HG03575 (cell line): ENCODE data around the gene CDADC1.

Experiments used
- ATAC-seq: cut with Tn5 transposase; IDR thresholded peaks from one replicate; pipeline ENCODE4 v1.9.1; 2021; ENCODE audit not compliant: unreplicated experiment, insufficient number of reproducible peaks, low FRiP score; ENCODE audit errors: extremely low read depth

CDADC1 gene

DNA sequence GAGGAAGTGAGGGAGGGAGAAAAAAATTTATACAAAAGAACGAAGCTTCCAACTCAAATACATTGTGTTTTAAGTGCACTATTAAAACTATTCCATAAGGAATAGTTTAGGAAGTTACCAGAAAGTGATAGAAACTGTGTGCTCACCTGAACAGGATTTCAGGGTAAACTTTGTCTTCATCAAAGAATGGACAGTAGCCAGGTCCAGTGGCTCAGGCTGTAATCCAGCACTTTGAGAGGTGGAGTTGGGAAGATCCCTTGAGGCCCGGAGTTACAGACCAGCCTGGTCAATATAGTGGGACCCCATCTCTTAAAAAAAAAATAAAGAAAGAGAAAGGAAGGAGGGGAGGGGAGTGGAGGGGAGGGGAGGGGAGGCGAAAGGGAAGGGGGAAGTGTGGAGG, 13.0 kb upstream of the CDADC1 start:
- ATAC-seq = no peak

DNA sequence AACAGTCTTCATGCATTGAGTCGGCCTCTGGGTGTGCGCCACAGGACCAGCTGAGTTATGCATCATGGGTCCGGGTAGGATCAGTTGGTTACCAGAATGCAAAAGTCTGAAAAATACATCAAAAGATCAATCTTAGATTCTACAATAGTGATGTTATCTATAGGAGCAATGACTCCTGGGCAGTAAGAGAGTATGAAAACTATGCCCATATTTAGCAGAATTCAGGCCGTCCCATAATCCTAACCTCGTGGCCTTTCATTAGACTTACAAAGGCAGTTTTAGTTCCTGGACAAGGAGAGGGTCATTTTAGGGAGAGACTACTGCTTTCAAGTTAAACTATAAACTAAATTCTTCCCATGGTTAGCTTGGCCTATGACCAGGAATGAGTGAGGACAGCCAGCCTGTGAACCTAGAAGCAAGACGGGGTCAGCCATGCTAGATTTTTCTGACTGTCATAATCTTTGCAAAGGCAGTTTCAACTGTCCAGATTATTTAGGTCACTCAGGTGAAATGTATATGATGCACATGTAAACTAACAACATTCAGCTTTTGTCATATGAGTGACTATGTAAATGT, 11.8 kb upstream of the CDADC1 start:
- no peak for ATAC-seq

DNA sequence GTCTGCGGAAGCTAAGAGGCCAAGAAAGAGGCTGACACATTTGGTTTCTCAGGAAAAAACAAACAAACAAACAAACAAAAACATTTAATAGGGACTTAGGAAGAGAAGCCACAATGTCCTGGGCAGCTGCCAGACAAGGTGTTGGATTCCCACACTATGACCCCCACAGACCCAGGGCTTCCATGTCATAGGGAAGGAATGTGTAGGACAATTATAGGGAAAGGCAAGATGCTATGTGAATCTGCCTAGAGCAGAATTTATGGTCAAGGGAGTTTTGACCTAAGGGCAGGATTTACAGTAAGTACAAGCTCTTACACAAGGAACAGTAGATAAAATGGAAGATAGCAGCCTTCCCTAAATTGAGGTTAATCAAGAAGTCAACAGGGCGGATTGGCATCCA, 9.1 kb upstream of the CDADC1 start:
- no peak for ATAC-seq

- ATAC-seq = no peak
Observed at GRCh38 chr13:49240017-49240416, 7.7 kb upstream of the CDADC1 start.

DNA sequence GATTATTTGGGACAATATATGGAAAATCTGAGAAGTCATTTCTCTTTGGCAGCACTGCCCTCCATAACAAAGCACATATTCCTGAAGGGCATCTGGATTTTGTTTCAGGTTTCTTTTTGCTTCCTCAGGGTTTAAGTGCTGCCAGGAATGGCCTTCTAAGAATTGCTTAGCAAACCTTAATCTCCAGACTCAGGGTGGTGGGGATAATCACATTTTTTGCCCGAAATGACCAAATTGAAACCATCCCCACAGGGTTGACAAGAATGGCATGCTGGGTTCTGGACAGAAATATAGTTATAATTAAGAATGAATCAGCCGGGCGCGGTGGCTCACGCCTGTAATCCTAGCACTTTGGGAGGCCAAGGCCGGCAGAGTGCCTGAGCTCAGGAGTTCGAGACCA, 6.4 kb upstream of the CDADC1 start:
- ATAC-seq = no peak

DNA sequence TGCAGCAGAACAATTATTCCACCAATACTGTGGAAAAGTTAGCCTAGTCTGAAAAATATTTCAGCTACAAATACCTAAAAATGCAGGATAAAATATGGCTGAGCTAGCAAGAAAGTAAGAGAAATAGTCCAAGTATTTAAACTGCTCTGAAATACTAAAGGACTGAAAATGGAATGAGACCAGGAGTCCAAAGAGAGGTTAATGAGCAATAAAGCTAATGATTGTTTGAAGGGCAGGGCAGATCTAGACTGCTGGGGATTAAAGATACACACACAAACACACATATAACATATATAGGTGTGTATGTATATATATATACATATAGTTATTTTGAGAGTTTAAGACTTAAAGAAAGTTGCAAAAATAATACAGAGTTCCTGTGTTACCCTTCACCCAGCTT, 2.6 kb upstream of the CDADC1 start:
- ATAC-seq = no peak

GRCh38 chr13:49246850-49247642, 679 bp upstream of the CDADC1 start:
- ATAC-seq = no peak

GRCh38 chr13:49248622-49249002, 887 bp downstream of the CDADC1 start:
- no peak for ATAC-seq

GRCh38 chr13:49251326-49251725, 3.6 kb downstream of the CDADC1 start:
- no peak for ATAC-seq

DNA sequence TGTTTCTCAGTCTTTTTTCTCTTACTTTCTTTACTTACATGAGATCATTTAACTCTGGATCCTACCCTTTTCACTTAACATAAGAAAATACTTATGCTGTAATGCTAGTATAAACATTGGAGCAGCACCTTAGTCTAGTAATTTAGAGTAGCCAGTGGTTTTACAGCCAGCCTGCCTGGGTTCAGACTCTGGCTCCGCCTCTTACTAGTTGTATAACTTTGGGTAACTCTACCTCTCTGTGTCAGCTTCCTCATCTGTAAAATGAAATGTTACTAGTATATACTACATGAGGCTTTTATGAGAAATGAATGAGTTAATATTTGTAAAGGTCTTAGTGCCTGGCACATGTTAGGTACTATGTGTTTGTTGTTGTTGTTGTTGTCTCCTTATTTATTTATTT, 5.6 kb downstream of the CDADC1 start:
- ATAC-seq = no peak

GRCh38 chr13:49254007-49254406, 6.3 kb downstream of the CDADC1 start:
- ATAC-seq = no peak

DNA sequence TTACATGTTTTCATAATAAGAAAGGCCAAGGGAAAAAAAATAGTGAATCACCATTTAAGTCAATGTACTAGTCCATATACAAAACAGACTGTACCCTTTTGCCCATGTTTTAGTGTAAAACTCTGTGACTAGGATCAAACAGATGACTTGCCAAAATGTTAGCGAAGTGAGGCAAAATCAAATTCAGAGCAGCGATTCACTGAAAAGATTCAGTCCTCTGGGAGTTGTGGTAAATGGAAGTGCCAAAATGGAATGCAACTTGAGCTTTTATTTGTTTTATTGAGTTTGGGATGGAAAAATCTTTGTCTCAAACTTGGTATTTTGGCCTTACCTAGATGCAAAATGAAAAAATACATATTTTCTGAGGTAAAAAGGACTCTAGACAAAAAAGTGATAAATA, 9.1 kb downstream of the CDADC1 start:
- ATAC-seq = no peak

- ATAC-seq = no peak
Observed at GRCh38 chr13:49258089-49258796, 10.5 kb downstream of the CDADC1 start.

GRCh38 chr13:49259586-49259985, 11.9 kb downstream of the CDADC1 start:
- no peak for ATAC-seq

GRCh38 chr13:49262634-49263033, 14.9 kb downstream of the CDADC1 start:
- no peak for ATAC-seq

GRCh38 chr13:49265822-49266221, 18.1 kb downstream of the CDADC1 start:
- ATAC-seq = no peak

DNA sequence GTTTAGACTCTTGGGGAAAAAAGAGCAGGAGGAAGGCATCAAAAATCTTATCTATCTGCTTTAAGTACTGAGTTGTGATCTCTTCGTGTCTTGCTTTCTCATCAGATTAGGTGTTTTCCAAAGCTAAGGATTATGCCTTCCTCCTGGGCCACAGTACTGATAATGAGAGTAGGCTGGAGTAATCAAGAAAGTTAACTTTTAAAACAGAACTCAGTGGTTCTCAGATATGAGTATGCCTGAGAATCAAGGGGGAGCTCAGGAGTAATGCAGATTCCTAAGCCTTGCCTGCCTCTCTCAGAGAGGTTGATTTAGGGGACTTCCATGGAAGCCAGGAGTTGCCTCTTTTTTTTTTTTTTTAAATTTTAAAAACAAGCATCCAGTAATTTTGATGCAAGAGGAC, 23.5 kb downstream of the CDADC1 start:
- no peak for ATAC-seq

DNA sequence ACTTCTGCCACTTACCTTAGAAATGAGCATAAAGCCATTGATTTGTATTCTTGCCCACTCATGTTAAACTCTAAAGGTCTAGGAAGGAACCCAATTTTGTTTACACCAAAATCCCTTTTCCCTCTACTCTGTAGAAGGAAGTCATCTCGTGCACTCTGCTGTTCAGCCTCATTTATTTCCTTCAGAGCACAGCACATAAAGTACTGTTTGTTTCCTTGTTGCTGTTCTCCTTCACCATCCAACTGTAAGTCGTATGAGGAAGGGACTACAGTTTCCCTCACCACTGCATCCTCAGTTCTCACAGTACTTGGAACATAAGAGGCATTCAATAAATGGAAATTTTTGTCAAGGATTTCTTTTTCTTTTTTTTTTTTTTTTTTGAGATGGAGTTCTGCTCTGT, 24.6 kb downstream of the CDADC1 start:
- ATAC-seq = no peak

- ATAC-seq = no peak
Observed at GRCh38 chr13:49278211-49278610, 30.5 kb downstream of the CDADC1 start.

GRCh38 chr13:49279112-49279511, 31.4 kb downstream of the CDADC1 start:
- no peak for ATAC-seq
